Endothelial cell of umbilical vein (primary cell): Measurements from ENCODE around the gene ARHGAP22.

Experiments
- CTCF ChIP-seq, 2 donors: IDR thresholded peaks; 1 replicate in 1 of 2; 2 replicates in 1 of 2; pipeline ENCODE4 v1.5.1; 2011; ENCODE audit warnings: low read length in 2 of 2, mild to moderate bottlenecking in 2 of 2, moderate library complexity in 2 of 2, control low read depth in 1 of 2, inconsistent platforms in 1 of 2, low read depth in 1 of 2; ENCODE audit not compliant: insufficient read depth in 1 of 2; ENCODE audit errors: extremely low read depth in 1 of 2
- EZH2 ChIP-seq: IDR thresholded peaks from 2 replicates; pipeline ENCODE4 v1.6.1; 2012; ENCODE audit warnings: borderline replicate concordance, low read depth, mild to moderate bottlenecking, moderate library complexity, low read length, inconsistent platforms; ENCODE audit not compliant: severe bottlenecking
- JUN ChIP-seq: IDR thresholded peaks from 2 replicates; pipeline ENCODE4 v1.6.1; 2011; ENCODE audit warnings: borderline replicate concordance, low read depth; ENCODE audit not compliant: insufficient read length, insufficient read depth
- MAX ChIP-seq: IDR thresholded peaks from 2 replicates; pipeline ENCODE4 v1.6.1; 2011; ENCODE audit not compliant: insufficient read depth, insufficient read length
- MYC ChIP-seq: IDR thresholded peaks from one replicate; pipeline ENCODE4 v1.6.1; 2011; ENCODE audit warnings: mild to moderate bottlenecking, low read depth, low read length
- POLR2A ChIP-seq: IDR thresholded peaks from 2 replicates; pipeline ENCODE4 v1.6.1; 2012; ENCODE audit warnings: low read depth, mild to moderate bottlenecking, control low read depth, low read length
- POLR2AphosphoS5 ChIP-seq: IDR thresholded peaks from 2 replicates; pipeline ENCODE4 v1.6.1; 2012; ENCODE audit warnings: low read depth, mild to moderate bottlenecking, control low read depth, low read length, moderate library complexity; ENCODE audit not compliant: insufficient read depth

DNA sequence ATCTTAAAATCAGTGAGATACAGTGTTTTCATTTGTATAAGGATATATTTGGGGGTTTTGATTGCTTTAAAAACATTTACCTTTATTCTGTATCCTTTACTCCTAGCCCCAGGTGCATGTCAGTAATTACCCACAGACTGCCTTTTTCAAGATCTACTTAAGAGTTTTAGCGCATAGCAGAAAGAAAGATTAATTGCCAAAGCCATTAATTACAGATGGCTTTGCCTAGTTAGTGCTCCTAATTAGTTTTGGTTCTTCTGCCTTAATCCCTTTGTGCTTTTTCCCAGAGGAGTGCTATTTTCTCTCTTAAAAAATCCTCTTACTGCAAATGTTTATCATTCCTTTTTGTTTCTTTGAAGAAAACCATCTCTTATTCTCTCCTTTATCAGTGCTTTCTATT, 175.6 kb downstream of the ARHGAP22 start:
- TF ChIP-seq POLR2AphosphoS5 = no peak
- TF ChIP-seq CTCF (IDR thresholded peaks at IDR 0.05; ENCODE audit: extremely low read depth in 1 of 2, insufficient read depth in 1 of 2, low read depth in 1 of 2, low read length in 2 of 2) = no peak
- TF ChIP-seq EZH2 = no peak
- TF ChIP-seq POLR2A = no peak
- no peak for TF ChIP-seq JUN
- no peak for TF ChIP-seq MYC
- TF ChIP-seq MAX = no peak
